ENCODE measurements around the gene OR4D2.

Gene OR4D2

GRCh38 chr17:58174871-58175270, 8.1 kb downstream of the OR4D2 start:
- no peak for DNase-seq (ENCODE audit: low read depth)

- peak; percentile 23 for DNase-seq (ENCODE audit: low read depth)
These were observed 9.4 kb downstream of the OR4D2 start for GRCh38 chr17:58176200-58176599.

GRCh38 chr17:58181796-58182195, 15.0 kb downstream of the OR4D2 start:
- DNase-seq (ENCODE audit: low read depth): no peak

DNA sequence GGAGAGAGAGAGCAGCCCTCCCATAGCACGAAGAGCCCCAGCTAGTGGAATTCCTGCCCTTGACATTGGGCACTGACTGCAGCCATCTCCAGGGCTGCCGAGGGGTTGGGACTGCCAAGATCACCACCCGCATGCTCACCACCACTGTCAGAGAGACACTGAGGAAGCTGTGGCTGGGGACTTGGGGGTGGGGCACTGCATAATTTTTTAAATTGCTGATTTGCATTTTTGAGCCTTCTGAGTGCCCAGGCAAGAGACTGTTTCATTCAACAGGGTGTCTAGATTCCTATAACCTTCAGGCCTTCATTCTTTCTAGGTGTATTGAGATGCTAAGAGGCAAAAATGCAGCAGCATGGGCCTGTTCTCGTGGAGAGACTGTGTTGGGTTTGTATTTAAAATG, 16.7 kb downstream of the OR4D2 start:
- DNase-seq (ENCODE audit: low read depth): no peak

GRCh38 chr17:58184308-58184985, 17.7 kb downstream of the OR4D2 start:
- DNase-seq (ENCODE audit: low read depth): peak; percentile 13

- DNase-seq (ENCODE audit: low read depth): no peak
These were observed 18.4 kb downstream of the OR4D2 start for GRCh38 chr17:58184986-58185761.

DNA sequence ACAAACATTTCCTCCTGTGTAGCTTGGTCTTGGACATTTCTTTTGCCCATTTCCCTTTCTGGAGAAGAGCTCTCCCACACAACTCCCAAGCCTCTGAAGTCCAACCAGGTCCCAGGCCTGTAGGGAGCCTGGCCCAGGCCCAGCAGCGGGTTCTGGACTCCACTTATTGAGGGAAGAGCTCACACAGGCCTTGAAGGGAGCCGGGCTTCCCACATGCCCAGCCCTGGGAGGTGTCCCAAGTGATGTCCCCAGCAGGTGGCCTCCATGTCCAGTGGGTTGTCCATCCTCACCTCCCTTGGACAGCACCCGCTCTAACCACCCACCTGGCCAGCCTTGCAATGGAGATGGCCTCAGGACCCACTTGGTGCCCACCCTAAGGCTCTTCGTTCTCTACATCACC, 19.8 kb downstream of the OR4D2 start:
- DNase-seq (ENCODE audit: low read depth): no peak

GRCh38 chr17:58187063-58187462, 20.3 kb downstream of the OR4D2 start:
- no peak for DNase-seq (ENCODE audit: low read depth)

- no peak for DNase-seq (ENCODE audit: low read depth)
These were observed 20.9 kb downstream of the OR4D2 start for GRCh38 chr17:58187675-58188074.

GRCh38 chr17:58189436-58190146, 22.8 kb downstream of the OR4D2 start:
- peak; percentile 69 for DNase-seq (ENCODE audit: low read depth)

DNA sequence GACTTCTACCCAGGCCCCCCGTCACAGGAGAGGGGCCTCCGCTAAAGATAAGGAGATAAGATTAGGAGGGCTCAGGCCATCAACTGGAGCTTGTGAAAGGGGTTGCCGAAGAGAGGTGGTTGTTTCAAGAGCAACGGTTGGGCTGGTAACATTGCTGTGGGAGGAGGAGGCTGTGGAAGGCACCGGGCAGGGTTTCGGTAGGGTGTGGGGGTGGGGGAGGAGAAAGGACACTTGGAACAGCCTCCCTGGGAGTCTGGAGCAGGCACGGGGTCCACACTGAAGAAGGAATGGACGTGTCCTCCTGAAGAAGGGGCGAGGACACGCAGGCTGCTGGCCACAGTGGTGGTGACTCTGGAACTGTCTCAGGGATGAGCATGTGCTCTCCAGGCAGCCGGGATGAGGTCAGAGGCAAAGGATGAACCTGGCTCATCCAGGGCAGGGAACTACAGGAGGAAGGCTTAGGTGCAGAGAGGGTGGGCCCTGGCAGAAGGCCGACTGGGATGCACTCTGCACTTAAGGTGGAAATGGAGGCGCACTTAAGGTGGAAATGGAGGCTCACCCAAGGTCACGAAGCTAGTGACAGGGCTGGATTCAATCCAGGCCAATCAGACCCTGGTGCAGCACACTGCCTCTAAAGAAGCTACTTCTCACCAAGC, 24.6 kb downstream of the OR4D2 start:
- no peak for DNase-seq (ENCODE audit: low read depth)

DNA sequence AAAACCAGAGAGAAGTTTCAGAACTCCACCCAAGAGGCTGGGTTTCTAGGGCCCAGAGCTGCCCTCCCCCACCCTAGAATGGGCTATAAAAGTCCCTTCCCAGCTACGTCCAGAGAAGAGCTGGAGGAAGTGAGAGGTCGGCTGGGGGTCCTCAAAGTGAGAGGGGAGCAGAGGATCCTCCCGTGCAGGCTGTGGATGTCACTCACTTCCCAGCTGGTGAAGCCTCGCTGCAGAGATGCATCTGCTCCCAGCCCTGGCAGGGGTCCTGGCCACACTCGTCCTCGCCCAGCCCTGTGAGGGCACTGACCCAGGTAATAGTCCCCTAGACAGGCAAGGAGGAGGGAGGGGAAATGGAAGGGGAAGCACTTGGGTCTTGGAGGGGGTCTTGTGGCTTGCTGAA, 25.8 kb downstream of the OR4D2 start, which contains the start of gene EPX:
Gene EPX, plus strand, starts transcription at position 115 of the 400 bp plus-strand sequence. Its CDS starts 121 bp downstream, at position 236.
- no peak for DNase-seq (ENCODE audit: low read depth)

DNA sequence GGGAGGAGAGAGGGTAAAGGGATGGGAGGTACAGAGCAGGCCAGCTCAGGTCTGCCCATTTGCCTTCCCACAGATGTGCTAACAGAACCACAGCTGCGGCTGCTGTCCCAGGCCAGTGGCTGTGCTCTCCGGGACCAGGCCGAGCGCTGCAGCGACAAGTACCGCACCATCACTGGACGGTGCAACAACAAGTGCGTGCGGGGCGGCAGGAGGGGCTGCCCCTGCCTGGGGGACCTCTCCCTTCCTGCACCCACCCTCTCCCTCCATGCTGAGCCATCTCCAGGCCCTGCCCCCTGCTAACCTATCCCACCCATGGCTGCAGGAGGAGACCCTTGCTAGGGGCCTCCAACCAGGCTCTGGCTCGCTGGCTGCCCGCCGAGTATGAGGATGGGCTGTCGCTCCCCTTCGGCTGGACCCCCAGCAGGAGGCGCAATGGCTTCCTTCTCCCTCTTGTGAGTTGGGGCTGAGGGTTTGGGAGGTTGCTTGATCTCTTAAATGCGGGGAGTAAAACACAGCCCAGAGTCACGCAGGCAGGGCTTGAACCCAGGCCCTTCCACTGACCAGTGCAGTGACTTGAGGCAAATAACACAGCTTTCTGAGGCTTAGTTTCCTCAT, 27.0 kb downstream of the OR4D2 start:
- DNase-seq (ENCODE audit: low read depth): no peak

- no peak for DNase-seq (ENCODE audit: low read depth)
These were observed 28.8 kb downstream of the OR4D2 start for GRCh38 chr17:58195518-58196123.

DNA sequence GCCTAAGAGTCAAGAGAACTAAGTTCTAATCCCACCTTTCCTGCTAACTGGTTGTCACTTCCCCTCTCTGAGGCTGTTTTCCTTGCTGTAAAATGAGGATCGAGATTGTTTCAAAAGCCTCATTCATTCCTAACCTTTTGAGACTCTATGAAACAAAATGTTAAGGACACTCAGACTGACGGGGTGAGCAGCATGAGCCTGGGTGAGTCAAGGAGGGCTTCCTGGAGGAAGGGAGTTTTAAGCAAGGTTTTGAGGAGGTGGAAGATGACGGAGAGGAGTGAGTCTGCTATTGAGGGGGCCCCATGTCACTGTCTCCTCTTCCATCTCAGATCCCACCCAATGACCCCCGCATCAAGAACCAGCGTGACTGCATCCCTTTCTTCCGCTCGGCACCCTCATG, 29.8 kb downstream of the OR4D2 start:
- DNase-seq (ENCODE audit: low read depth): no peak

DNA sequence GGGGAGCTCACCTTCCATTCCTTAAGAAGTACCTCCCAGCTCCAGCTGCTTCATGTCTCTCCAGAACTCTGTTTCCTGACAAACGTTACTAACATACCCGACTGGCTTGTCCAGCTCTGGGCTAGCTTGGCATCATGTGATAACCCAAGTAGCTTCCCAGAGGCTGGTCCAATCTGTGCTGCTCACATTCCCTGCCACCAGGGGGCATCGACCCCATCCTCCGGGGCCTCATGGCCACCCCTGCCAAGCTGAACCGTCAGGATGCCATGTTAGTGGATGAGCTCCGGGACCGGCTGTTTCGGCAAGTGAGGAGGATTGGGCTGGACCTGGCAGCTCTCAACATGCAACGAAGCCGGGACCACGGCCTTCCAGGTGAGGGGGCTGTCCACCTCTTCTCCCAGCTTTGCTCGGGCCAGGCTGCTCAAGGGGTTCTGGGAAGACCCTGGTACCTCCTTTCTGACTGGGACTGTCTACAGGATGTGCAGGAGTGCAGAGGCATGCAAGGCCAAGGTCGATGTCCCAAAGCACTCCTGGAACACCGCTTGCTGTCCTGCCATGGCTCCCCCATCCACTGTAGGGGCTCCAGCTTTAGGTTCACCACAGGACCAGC, 33.3 kb downstream of the OR4D2 start:
- peak; percentile 45 for DNase-seq (ENCODE audit: low read depth)

- no peak for DNase-seq (ENCODE audit: low read depth)
These were observed 36.1 kb downstream of the OR4D2 start for GRCh38 chr17:58202859-58203258.

- no peak for DNase-seq (ENCODE audit: low read depth)
These were observed 38.0 kb downstream of the OR4D2 start for GRCh38 chr17:58204796-58205195.

DNA sequence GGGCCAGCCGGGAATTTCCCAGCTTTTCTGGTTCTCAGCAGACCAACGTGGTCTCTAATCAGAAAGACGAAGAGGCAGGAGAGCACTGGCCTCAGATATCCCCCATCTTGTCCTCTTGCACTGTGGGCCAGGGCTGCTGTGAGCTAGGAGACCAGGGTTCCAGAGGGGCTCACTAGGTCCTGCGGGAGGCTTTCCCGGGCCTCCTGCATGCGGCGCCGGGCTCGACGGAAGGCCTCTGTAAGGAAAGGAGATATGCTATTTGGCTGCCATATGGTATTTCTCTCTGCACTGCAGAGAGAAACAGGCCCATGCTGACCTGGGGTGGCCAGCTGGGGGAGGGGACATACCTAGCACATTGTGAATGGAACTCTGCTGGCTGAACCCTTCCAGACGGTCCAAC, 39.2 kb downstream of the OR4D2 start:
- DNase-seq (ENCODE audit: low read depth): no peak

GRCh38 chr17:58207451-58207850, 40.7 kb downstream of the OR4D2 start:
- no peak for DNase-seq (ENCODE audit: low read depth)

DNA sequence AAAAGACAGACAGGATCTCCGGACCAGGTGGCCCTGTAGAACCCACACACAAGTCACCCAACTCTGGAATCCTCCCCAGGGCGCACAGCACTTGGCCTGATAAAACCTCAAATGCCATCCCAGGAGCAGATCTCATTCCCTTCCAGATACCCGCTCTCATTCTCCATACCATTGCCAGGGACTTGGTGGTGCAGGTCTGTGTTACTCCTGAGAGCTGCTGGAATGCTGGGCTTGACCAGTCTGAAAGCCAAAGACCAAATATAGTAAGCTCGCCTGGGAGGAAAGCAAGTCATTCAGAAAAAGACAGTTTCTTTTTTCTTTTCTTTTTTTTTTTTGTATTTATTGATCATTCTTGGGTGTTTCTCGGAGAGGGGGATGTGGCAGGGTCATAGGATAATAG, 41.6 kb downstream of the OR4D2 start:
- no peak for DNase-seq (ENCODE audit: low read depth)

Measured in amniotic epithelial cell (primary cell).